Suprapubic skin (tissue), 4 donors: Measurements from ENCODE around the gene TMCO4.

ENCODE experiments used
- CTCF ChIP-seq, 2 donors: fragments of 200-600 bp in 1 of 2; fragments of 450-650 bp in 1 of 2; sonication (generic) in 1 of 2; IDR thresholded peaks; one replicate each; pipeline ENCODE4 v1.5.1; 2016 to 2019; ENCODE audit warnings: antibody characterized with exemption in 2 of 2, mild to moderate bottlenecking in 1 of 2, moderate library complexity in 1 of 2
- EP300 ChIP-seq: sonication (generic); formaldehyde crosslinking; IDR thresholded peaks from one replicate; pipeline ENCODE4 v1.6.1; 2017; ENCODE audit warnings: antibody characterized with exemption
- POLR2A ChIP-seq, 2 donors: fragments of 450-650 bp; IDR thresholded peaks; one replicate each; pipeline ENCODE4 v1.6.1; 2017; ENCODE audit warnings: antibody characterized with exemption in 2 of 2, mild to moderate bottlenecking in 2 of 2, moderate library complexity in 2 of 2
- POLR2AphosphoS5 ChIP-seq, 3 donors: sonication (generic); formaldehyde crosslinking; IDR thresholded peaks; one replicate each; pipeline ENCODE4 v1.6.1; 2017; ENCODE audit warnings: antibody characterized with exemption in 3 of 3

DNA sequence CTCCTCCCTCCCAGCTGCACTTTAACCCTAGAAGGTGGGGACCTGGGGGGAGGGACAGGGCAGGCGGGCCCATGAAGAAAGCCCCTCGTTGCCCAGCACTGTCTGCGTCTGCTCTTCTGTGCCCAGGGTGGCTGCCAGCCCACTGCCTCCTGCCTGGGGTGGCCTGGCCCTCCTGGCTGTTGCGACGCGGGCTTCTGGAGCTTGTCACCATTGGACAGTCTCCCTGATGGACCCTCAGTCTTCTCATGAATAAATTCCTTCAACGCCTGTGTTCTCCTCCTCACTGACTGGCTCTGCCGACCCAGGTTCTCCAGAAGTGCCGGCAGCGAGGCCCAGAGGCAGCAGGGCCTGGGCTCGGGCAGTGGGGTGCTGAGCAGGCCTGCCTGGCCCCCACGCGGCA is 141.5 kb downstream of the TMCO4 start:
- TF ChIP-seq CTCF (IDR thresholded peaks at IDR 0.05) (no peak), POLR2A (IDR thresholded peaks at IDR 0.05) (no peak), POLR2AphosphoS5 (IDR thresholded peaks at IDR 0.05) (no peak), EP300 (no peak)
